ENCODE data around the gene UBR4. TPM values are rescaled to one million over a fixed set of nuclear protein-coding genes. Genes with fewer than 3 reads are reported as not detected.

The UBR4 gene
- total and polyA plus RNA-seq, 2 of the 8 experiments (the other 6 are each of a cell fraction or from before 2014, with no cell fraction given) = 139 to 152 TPM

- H3K27ac ChIP-seq (ENCODE audit: low read depth, low read length) = no peak overlapping the region
- H4K5ac ChIP-seq (ENCODE audit: insufficient read length, low read depth, low read length) = no peak overlapping the region
- H3K18ac ChIP-seq (ENCODE audit: extremely low read depth, low read length) = no peak overlapping the region
- H3K4me3 ChIP-seq (ENCODE audit: extremely low read depth in 1 of 4, insufficient read depth in 2 of 4, low read depth in 3 of 4, low read length in 4 of 4) = no peak overlapping the region
- POLR2A ChIA-PET (ENCODE audit: partially characterized antibody) = no interaction called here
- H3K79me1 ChIP-seq (ENCODE audit: low read depth, low read length) = no peaks in the 10 kb centered on the region; the same call in 1 of the 2 replicates
- H3K36me3 ChIP-seq (ENCODE audit: control insufficient read depth in 2 of 4, insufficient read depth in 4 of 4, low read length in 3 of 4) = peaks cover 75 to 96% (median 86%) of the 10 kb centered on the region in 4 experiments
- no peak overlapping the region for H3K4ac ChIP-seq (replicated peaks; ENCODE audit: insufficient read length, low read depth, low read length)
- no peak overlapping the region for H2AK5ac ChIP-seq (ENCODE audit: low read depth, low read length)
- H3K56ac ChIP-seq (replicated peaks; ENCODE audit: insufficient read length, low read depth, low read length) = no peak overlapping the region
- H4K20me1 ChIP-seq (replicated peaks in 1 of 2; ENCODE audit: control insufficient read depth in 1 of 2, insufficient read depth in 2 of 2, low read length in 2 of 2) = peaks cover 7 to 13% of the 10 kb centered on the region in 2 experiments
- no peak for DNase-seq (ENCODE audit: low read depth in 1 of 2, low spot score in 2 of 2)
- H2BK5ac ChIP-seq (ENCODE audit: low read depth, low read length) = no peak overlapping the region
- no peak overlapping the region for H3K23ac ChIP-seq (ENCODE audit: insufficient read length)
- 90% methylated on average over 3 of the region's 3 CpGs; no CpG with 5 or more reads in 1 of the 2 experiments for WGBS, 2 experiments (ENCODE audit: extremely low coverage in 1 of 2, insufficient coverage in 1 of 2, insufficient read length in 1 of 2, insufficient replicate concordance in 2 of 2, low coverage in 1 of 2, low lambda C conversion rate in 2 of 2, missing lambda C conversion rate in 1 of 2)
- H3K23me2 ChIP-seq (ENCODE audit: low read depth, low read length) = no peaks in the 10 kb centered on the region
- no peaks in the 10 kb centered on the region for H3K4me1 ChIP-seq (replicated peaks in 1 of 4; ENCODE audit: control insufficient read depth in 3 of 4, insufficient read depth in 4 of 4, low read length in 3 of 4)
- CTCF ChIA-PET (ENCODE audit: partially characterized antibody) = interaction anchor here (0.6 to 1.4 kb wide), 5 partner anchors 12 to 460 kb away, joined by 3 read pairs; no protein-coding TSS in a partner anchor
- H4K91ac ChIP-seq (replicated peaks; ENCODE audit: insufficient read length, low read length) = no peak overlapping the region
- H2AFZ ChIP-seq (ENCODE audit: low read length) = no peak overlapping the region
- FAIRE-seq = no peak
- no peak overlapping the region for H3K4me2 ChIP-seq (ENCODE audit: insufficient read depth in 1 of 2, low read depth in 2 of 2, low read length in 2 of 2)
- no peaks in the 10 kb centered on the region for H3K9me3 ChIP-seq (ENCODE audit: insufficient read depth in 2 of 2, low read depth in 1 of 2, low read length in 1 of 2)
- no peak overlapping the region for H3K14ac ChIP-seq (ENCODE audit: insufficient read length)
- H4K8ac ChIP-seq (ENCODE audit: extremely low read depth, insufficient read depth, low read length) = no peak overlapping the region
- H3K79me2 ChIP-seq (ENCODE audit: control insufficient read depth in 1 of 2, insufficient read depth in 2 of 2, low read length in 2 of 2) = no peaks in the 10 kb centered on the region
- H2BK15ac ChIP-seq (ENCODE audit: low read length) = no peak overlapping the region
- no peak overlapping the region for H2BK12ac ChIP-seq (ENCODE audit: low read depth, low read length)
- H2BK120ac ChIP-seq (replicated peaks; ENCODE audit: low read depth, low read length) = no peak overlapping the region
- H2BK20ac ChIP-seq (ENCODE audit: low read length) = no peak overlapping the region
- H3K27me3 ChIP-seq (replicated peaks in 1 of 4; ENCODE audit: control insufficient read depth in 3 of 4, extremely low read depth in 1 of 4, insufficient read depth in 3 of 4, low read length in 3 of 4) = no peaks in the 10 kb centered on the region
- no peak overlapping the region for H3K9ac ChIP-seq (replicated peaks in 1 of 4; ENCODE audit: extremely low read depth in 1 of 4, low read depth in 3 of 4, low read length in 3 of 4)
- TF ChIP-seq TAF1 (IDR thresholded peaks at IDR 0.05; ENCODE audit: low read depth, low read length) = no peak
- no peak for TF ChIP-seq SUZ12 (IDR thresholded peaks at IDR 0.05; ENCODE audit: low read length)
- TF ChIP-seq E2F6 (IDR thresholded peaks at IDR 0.05) = no peak
- no peak for TF ChIP-seq KDM5A (IDR thresholded peaks at IDR 0.05; ENCODE audit: low read length)
- no peak for TF ChIP-seq TEAD4 (IDR thresholded peaks at IDR 0.05; ENCODE audit: low read depth, low read length)
- TF ChIP-seq, protein P1, sequence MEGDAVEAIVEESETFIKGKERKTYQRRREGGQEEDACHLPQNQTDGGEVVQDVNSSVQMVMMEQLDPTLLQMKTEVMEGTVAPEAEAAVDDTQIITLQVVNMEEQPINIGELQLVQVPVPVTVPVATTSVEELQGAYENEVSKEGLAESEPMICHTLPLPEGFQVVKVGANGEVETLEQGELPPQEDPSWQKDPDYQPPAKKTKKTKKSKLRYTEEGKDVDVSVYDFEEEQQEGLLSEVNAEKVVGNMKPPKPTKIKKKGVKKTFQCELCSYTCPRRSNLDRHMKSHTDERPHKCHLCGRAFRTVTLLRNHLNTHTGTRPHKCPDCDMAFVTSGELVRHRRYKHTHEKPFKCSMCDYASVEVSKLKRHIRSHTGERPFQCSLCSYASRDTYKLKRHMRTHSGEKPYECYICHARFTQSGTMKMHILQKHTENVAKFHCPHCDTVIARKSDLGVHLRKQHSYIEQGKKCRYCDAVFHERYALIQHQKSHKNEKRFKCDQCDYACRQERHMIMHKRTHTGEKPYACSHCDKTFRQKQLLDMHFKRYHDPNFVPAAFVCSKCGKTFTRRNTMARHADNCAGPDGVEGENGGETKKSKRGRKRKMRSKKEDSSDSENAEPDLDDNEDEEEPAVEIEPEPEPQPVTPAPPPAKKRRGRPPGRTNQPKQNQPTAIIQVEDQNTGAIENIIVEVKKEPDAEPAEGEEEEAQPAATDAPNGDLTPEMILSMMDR (IDR thresholded peaks at IDR 0.05; ENCODE audit: control extremely low read depth in 1 of 3, insufficient read depth in 1 of 3, low read depth in 1 of 3, low read length in 3 of 3) = no peak
- no peak for TF ChIP-seq SRF (IDR thresholded peaks at IDR 0.05; ENCODE audit: low read depth, low read length)
- TF ChIP-seq SIX5 (IDR thresholded peaks at IDR 0.05; ENCODE audit: low read depth, low read length) = no peak
Measured at GRCh38 chr1:19109545-19109944, 100.5 kb downstream of the UBR4 start.
